GM12891 (cell line): ENCODE measurements around the gene FRMD3.

ENCODE experiments used
- POLR2A ChIP-seq: IDR thresholded peaks from 2 replicates; pipeline ENCODE4 v1.6.1; 2011; ENCODE audit warnings: low read depth, low read length, control low read depth
- POLR2AphosphoS5 ChIP-seq: IDR thresholded peaks from 2 replicates; pipeline ENCODE4 v1.6.1; 2011; ENCODE audit warnings: low read depth, low read length, control low read depth
- SPI1 ChIP-seq: IDR thresholded peaks from 2 replicates; pipeline ENCODE4 v1.6.1; 2011; ENCODE audit warnings: low read depth, low read length, control low read depth
- TAF1 ChIP-seq: IDR thresholded peaks from 2 replicates; pipeline ENCODE4 v1.6.1; 2011; ENCODE audit warnings: low read depth, low read length, control low read depth

DNA sequence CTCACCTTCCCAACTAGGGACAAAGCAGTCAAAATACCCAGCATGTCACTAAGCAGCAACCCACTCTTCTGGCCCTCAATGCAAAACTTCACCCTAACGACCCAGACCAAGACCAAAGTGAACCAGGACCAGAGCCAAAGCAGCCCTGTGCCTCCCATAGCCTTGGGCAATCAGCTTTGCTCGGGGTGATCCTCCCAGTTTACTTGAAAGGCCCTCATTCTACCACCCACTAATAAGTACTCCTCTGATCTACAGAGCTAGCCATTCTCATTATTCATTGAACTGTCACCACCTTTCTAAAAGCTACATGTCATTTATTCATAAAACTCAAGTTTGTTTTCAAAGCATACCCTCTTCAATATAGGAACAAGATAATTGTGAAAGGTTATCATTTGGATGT lies 221.0 kb downstream of the FRMD3 start:
- no peak for TF ChIP-seq POLR2A
- TF ChIP-seq TAF1 = no peak
- TF ChIP-seq POLR2AphosphoS5 = no peak
- no peak for TF ChIP-seq SPI1
